Stimulated activated CD8-positive, alpha-beta memory T cell treated with anti-CD3 and anti-CD28 coated beads, Interleukin-7, amount 100 ng/mL, for 1 hour (primary cell): ENCODE measurements around the gene PTPRD.

Experiments
- DNase-seq, 2 donors: peaks; one replicate each; pipeline ENCODE4 v3.0.0-alpha.2; 2020; ENCODE audit warnings: low read depth in 2 of 2

The PTPRD gene

GRCh38 chr9:8576741-8577140 lies 2036.1 kb downstream of the PTPRD start:
- no peak for DNase-seq

DNA sequence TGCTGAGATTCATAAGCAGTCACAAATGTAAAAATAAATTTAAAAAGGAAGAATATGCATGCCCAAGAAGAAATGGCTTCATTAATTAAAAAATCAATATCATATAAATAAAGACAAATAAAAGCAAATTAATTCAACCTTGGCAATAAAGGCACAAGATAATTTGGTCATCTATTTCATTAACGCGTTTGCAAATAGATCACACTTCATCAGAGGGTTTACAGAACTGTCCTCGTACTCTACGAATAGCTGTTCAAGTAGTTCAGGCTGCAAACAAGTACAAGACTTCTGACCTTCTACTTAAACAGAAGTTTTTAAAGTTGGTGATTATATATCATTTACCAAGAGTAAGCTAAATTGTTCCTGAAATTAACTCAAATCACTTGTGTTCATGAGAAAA lies 2038.0 kb downstream of the PTPRD start:
- no peak for DNase-seq

DNA sequence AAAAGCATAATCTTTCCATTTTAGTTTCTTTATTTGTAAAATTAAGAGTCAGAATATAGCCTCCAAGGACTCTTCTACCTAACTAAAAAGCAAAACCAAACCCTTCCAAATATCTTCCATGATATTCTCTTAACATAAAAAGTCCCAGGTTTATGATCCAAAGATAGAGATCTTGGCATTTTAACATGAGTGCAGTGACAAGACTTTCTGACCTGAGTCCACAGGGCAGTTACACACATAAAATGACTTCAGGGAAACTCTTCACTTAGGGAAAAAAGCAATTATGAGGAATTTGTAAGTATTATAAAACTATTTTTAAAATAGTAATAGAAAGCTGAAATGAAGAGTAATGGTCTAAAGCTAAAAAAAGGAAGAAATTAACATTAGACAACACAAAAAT lies 2040.6 kb downstream of the PTPRD start:
- no peak for DNase-seq

DNA sequence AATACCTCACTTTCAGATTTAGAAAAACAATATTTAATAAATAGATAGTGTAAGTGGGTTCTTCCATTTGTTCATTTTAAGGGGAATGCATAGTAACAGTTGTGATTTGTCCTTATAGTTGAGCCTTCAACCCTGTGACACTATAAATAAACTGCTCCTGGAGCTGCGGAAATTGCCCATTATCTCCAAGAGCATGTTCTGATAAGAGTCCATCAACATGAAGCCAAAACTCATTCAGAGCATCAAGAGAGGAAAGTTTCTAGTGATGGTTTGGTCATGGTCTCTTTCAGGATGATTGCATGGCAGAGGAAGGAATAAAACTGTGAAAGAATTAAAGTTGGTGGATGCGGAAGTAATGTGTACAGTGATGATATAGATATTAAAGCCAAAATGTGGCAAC lies 2041.2 kb downstream of the PTPRD start:
- DNase-seq: no peak

DNA sequence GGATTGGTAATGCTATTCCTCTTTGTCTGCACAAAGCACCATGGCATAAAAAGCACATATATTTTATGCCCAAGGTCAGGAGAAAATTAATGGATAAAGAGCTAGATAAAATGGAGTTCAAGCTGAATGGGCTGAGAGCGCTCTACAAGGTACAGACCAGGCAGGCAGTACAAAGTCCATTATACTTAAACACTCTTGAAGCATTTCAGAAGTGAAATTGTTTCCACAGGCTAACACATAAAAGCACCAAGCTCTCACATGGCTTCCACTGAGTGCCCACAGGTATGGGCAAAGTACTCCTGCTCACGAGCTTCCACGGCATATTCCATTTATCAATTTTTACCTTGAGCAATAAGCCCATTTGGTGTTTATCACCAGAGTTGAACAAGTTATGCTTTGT lies 2042.0 kb downstream of the PTPRD start:
- DNase-seq: no peak

DNA sequence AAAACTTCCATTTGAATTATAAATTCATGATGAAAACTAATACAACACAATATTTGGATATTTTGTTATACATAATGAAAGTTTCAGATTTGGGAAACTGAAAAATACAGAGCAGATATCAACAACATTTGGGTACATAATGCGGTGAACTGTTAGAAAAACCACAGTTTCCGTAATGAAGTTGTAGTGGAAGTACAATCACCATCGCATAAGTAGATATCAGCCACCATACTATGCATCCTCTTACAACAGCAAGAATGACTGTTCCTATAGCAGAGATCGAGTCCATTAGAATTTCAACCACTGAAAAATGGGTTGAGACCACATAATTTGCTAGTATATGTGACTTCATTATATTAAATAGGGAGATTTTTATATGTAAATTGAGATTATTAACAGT lies 2043.0 kb downstream of the PTPRD start:
- DNase-seq: no peak

- no peak for DNase-seq
These were observed 2044.7 kb downstream of the PTPRD start for GRCh38 chr9:8567963-8568579.

DNA sequence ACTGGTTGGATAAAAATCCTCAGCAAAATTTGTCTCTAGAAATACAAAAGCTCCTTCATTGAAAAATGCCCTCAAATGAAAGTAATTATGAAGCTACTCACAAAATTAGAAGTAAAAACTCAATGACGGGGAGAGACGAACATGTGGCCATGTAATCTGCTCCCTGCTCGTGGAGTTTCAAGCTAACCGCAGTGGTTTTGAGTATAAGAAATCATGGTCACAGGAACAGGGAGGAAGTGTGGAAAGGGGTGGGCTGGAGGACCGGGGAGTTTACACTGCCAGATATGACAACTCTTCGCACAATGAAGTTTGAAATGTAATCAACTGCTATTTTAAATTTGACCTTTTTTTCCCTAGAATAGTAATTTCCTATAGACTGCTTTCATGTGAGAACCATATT lies 2047.8 kb downstream of the PTPRD start:
- no peak for DNase-seq

- DNase-seq: no peak
These were observed 2052.0 kb downstream of the PTPRD start for GRCh38 chr9:8560560-8561525.

DNA sequence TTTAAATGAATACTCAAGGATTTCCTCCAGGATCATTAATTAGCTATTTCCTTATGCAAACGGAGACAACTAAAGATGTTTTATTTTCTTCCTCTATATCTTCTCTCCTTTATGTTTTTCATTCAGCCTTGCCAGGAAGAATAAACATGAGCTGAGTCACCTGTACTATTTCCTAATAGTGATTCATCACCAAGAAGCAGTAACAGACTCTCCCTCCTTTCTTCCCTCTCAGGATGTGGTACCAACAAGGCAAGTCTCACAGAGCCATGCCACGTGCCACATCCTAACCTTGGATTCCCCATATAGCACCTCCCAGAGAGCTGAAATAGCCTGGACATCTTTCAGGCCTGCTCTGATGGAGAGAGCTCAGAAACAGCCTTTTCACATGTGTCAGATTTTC lies 2054.6 kb downstream of the PTPRD start:
- DNase-seq: no peak

DNA sequence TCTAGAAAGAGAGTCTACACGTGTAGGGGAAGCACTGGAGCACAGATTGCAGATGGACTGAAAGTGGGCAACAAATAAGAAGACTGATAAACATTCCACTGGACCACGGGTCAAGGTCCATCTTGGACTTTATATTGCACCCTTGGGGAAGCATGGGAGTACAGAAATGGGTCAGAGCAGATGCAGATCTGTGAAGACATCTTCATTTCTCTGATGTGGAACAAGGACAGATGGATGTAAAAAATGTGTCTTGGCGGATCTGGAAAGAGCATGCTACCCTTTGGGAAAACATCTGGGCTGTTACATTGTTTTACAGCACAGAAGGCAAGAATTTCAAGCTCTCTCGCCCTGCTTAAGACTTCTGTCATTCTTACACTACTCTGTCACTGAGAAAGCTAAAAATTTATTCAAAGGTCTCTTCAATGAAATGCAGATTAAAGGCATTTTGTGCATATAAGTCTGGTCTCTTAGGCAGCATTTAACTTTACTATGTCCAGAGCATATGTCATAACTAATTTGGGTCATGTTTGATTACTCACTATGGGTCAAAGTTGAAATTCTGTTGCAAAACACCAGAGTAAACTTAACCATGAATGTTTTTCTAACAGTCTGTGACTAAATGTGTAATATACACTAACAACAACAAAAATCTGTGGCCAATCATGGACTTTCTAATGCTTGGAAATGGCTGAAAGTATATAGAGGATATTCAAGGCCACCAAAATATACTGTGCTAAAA lies 2056.9 kb downstream of the PTPRD start:
- DNase-seq: no peak

DNA sequence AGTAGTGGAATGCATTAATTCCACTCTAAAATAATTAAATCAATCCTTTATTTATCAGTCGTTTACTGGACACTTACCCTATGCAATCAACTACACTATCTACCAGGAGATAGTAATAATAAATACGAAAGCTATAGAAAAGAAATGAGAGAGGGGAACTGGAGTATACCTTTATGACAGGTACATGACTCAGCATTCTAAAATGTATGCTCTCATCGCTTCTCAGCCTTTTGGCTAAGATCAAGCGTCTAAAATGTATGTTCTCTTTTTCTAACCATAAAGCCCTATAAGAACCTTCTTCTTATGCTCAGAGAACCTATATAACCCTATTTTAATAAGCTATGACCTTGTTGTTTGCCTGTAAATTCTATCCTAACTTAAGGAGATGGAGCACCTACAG lies 2059.4 kb downstream of the PTPRD start:
- DNase-seq: no peak

- DNase-seq: no peak
These were observed 2060.1 kb downstream of the PTPRD start for GRCh38 chr9:8552732-8553131.

DNA sequence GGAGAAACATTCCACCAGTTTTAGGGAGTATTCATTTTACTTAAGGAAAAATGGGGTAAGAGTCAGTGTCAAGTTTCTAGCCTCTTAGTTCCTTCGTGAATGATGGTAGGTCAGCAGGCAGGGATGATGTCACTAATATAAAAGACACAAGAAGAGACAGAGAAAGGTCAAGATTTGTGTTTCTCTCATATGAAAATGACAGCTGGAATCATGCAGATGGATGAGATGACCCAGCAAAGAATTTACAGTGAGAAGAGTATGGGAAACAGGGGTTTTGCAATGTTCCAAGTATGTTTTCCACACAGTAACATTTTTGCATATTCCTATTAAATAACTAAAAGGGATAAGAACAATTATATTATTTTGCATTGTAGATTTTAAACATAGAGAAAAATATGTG lies 2063.6 kb downstream of the PTPRD start:
- no peak for DNase-seq

DNA sequence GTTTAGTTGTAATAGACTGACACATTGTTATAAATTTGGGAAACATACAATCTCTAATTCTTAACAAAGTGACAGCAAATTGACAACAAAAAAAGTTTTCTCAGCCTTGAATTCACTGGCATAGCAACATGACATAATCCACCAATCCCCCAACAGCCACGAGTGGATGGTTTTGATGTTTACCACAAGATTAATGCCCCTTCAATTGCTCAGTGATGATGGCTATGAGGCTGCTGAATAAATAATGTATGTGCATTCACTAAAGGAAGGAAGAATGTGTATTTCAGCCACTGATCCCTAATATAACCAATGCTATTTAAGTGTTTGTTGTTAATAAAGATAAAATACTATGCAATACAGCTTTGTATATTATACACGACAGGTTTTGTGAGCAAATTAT lies 2069.6 kb downstream of the PTPRD start:
- DNase-seq: no peak

DNA sequence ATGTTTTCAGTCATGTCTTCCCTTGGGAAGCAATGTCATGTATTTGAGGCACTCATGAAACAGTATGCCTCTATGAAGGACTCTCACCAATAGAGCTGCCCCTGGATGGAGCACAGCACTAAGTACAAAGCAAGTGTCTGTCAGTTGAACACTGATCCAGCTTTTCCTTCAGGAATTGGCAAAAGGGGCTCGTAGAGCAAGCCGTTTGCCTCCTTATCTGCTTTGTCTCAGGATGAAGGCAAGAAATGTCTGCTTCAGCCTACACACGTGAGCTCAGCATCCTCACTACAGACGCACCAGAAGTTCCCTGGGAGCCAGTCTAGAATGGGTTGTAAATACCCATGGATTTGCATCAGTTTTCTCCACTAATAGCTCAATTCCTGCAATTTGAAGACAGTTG lies 2070.3 kb downstream of the PTPRD start:
- DNase-seq: no peak

GRCh38 chr9:8539681-8540197 lies 2073.1 kb downstream of the PTPRD start:
- DNase-seq: no peak

DNA sequence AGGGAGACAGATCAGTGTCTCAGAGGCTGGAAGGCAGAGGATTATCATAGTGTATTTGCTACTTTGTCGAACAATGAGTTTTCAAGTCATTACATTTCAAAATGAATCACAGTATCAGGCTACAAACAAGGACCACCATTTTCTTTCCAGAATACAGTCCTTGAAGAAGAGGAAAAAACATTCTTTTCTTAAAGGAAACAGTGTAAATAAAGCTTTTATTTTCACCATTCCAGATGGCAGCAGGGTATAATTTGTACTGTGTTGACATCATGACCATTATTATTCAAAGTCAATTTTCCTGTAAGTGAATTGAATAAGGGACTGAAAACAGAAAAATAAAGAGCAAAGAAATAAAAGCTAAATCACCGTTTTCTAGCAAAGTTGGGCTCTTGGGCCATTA lies 2076.0 kb downstream of the PTPRD start:
- DNase-seq: no peak

- DNase-seq: no peak
These were observed 2078.0 kb downstream of the PTPRD start for GRCh38 chr9:8534828-8535227.

DNA sequence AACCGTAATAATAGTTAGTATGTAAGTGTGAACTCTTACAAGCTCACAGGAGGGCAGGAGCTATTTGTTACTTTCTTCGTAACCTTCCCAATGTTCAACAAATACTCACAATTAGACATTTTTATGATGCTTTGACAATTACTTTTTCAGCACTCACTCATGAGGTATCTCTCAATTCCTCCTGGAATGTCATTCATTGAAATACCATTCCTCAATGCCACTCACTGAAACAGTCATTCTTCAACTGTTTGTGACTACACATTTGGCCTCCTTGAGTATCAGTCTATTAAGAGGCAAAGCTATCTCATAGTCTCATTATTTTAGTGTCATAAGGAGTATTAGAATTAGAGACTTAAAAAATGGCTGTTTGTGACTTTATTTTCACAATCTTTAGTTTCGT lies 2079.1 kb downstream of the PTPRD start:
- no peak for DNase-seq

- DNase-seq: no peak
These were observed 2080.9 kb downstream of the PTPRD start for GRCh38 chr9:8531826-8532415.

GRCh38 chr9:8521112-8521511 lies 2091.7 kb downstream of the PTPRD start:
- no peak for DNase-seq
